ENCODE results near the gene PDHA2.

The PDHA2 gene

DNA sequence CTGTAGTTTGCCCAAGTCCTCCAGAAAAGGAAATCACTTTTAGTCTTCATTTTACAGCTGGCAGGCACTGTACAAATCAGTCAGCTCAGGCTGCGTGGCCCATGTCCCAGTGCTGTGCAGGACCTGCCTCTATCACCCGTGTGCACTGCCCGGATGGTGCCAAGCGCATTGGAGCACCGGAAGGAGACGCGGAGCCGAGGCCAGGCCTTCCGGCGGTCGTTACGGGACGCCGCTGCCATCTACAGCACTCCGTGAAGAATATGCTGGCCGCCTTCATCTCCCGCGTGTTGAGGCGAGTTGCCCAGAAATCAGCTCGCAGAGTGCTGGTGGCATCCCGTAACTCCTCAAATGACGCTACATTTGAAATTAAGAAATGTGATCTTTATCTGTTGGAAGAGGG, at the start of gene PDHA2:
Gene PDHA2, plus strand, starts transcription at position 203 of the 400 bp plus-strand sequence. Its CDS starts 58 bp downstream, at position 261.
- no peak for DNase-seq (ENCODE audit: low spot score)
- TF ChIP-seq, protein P1, sequence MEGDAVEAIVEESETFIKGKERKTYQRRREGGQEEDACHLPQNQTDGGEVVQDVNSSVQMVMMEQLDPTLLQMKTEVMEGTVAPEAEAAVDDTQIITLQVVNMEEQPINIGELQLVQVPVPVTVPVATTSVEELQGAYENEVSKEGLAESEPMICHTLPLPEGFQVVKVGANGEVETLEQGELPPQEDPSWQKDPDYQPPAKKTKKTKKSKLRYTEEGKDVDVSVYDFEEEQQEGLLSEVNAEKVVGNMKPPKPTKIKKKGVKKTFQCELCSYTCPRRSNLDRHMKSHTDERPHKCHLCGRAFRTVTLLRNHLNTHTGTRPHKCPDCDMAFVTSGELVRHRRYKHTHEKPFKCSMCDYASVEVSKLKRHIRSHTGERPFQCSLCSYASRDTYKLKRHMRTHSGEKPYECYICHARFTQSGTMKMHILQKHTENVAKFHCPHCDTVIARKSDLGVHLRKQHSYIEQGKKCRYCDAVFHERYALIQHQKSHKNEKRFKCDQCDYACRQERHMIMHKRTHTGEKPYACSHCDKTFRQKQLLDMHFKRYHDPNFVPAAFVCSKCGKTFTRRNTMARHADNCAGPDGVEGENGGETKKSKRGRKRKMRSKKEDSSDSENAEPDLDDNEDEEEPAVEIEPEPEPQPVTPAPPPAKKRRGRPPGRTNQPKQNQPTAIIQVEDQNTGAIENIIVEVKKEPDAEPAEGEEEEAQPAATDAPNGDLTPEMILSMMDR (IDR thresholded peaks at IDR 0.05; ENCODE audit: extremely low read depth, missing control alignments): no peak

DNA sequence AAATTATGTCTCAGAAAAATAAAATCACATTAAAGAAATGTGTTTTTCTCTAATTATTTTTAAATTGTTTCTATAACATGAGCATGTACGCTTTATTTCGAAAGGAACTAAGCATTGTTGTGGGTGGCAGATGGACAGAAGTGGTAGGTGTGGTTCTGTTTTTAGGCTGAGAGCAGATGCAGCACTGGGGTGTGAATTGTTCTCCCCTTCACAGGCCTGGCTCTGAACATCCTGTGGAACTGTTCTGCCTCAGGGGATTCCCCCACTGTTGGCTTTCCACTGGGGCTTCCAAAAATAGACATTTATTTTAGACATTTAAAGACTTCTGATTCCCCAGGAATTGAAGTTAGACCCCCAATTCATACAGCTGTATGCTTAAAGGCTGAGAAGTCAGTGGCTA, 41.9 kb upstream of the PDHA2 start:
- DNase-seq (ENCODE audit: low spot score): no peak

DNA sequence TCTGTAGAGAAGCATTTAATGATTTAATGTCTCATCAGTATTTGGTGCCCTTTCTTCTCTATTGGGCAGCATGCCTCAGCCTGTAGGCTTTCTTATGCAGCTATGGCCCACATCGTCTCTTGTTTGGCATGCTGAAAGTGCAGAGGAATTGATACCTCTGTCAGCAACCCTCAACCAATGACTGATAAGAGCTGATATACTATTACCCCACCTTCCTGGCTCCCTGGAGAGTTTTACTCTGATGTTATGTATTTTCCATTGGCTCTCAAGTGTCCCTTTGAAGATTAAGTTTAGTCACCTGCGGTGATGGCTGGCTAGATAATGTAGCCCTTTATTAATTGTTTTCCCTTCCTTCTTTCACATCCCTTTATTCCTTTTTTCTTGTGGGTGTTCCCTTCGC, 41.2 kb upstream of the PDHA2 start:
- TF ChIP-seq, protein P1 (IDR thresholded peaks at IDR 0.05; ENCODE audit: extremely low read depth, missing control alignments): no peak
- DNase-seq (ENCODE audit: low spot score): no peak

More for the DNA sequence above, 41.9 kb upstream of the PDHA2 start:
- TF ChIP-seq, protein P1 (IDR thresholded peaks at IDR 0.05; ENCODE audit: extremely low read depth, missing control alignments): no peak

DNA sequence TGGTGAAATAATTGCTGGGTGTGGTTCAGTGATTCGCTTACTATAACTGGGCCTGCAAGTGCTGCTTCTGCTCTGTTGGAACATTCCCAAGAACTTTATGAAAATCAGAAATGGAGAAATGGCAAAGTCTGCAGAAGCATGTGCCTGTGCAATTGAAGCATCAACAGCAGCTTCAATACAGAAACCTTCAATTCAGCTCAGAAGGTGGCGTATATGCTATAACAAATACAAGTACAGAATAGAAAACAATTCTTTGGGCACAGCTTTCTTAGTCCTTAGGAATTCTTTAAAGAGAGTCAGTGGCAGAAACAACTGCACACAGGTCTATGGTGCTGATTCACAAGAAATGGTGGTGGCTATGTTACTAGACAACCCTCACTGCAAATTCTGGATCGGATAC, 18.0 kb upstream of the PDHA2 start:
- TF ChIP-seq, protein P1 (IDR thresholded peaks at IDR 0.05; ENCODE audit: extremely low read depth, missing control alignments): no peak
- no peak for DNase-seq (ENCODE audit: low spot score)

DNA sequence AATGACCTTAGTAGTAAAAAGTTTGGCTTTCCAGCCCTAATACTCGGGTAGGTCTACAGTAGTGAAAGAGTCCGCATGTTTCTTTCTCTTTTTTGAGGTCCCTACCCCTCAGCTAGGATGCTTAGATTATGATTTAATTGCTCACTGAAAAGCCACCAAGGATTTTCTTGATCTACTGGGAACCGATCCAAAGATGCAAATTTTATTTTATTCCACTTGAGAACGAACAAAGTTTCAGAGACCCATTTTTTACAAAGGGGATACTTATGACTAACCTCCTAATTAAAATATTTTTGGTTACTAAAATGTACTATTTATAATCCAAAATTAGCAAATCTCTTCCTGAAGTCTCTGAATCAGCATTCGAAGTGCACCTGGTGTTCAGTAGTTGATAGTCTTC, 14.3 kb upstream of the PDHA2 start:
- TF ChIP-seq, protein P1 (IDR thresholded peaks at IDR 0.05; ENCODE audit: extremely low read depth, missing control alignments): no peak

DNA sequence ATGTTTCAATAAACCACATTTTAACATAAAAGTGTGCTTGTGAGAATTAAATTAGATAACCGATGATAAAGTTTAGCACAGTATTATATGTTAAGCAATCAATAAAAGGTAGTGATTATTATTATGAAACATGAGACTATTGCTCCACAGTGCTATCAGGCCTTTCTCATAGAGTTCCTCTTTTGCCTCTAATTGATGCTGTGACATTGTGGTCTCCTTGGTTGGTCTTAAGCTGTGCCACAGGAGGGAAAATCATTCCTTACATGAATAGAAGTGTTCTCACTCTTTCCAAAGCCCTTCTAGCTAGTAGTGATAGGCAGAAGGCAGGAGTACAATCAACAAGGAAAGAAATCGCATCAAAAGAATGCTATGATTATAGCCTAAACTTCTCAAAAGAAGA, 9.2 kb upstream of the PDHA2 start:
- DNase-seq (ENCODE audit: low spot score): no peak
- TF ChIP-seq, protein P1 (IDR thresholded peaks at IDR 0.05; ENCODE audit: extremely low read depth, missing control alignments): no peak

More for the DNA sequence above, 14.3 kb upstream of the PDHA2 start:
- DNase-seq (ENCODE audit: low spot score): no peak

DNA sequence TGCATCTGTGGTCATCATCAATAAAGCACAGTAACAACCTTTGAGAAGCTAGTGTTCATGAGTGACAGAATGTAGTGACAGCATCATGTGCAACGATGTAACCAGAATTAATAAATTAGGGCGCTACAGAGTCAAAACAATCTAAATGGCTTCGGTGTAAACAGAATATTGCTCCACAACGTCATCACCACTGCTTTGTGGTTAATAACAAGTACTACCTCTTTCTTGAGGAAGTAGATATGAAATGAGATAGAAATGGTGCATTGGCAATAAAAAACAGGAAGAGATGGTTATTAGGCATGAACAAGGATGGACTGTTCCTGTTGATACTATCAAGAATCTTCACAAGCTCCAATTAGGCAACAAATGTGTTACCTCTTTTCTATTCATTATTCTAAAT, 8.7 kb upstream of the PDHA2 start:
- TF ChIP-seq, protein P1 (IDR thresholded peaks at IDR 0.05; ENCODE audit: extremely low read depth, missing control alignments): no peak
- DNase-seq (ENCODE audit: low spot score): no peak
